GM12875 (cell line): ENCODE measurements around the gene EPN3.

Experiments
- H3K4me3 ChIP-seq: one replicate; pipeline ENCODE4 v1.5.1; 2011; ENCODE audit warnings: low read depth, low read length, control low read depth
- CTCF ChIP-seq: IDR thresholded peaks from 2 replicates; pipeline ENCODE4 v1.5.1; 2011; ENCODE audit warnings: low read depth, mild to moderate bottlenecking, control low read depth, inconsistent platforms, low read length, moderate library complexity, borderline replicate concordance; ENCODE audit not compliant: insufficient read depth

EPN3 gene

GRCh38 chr17:50576864-50577263 is 44.3 kb downstream of the EPN3 start:
- no peak for TF ChIP-seq CTCF
- H3K4me3 ChIP-seq, result no peak overlapping the region

GRCh38 chr17:50577451-50577954 is 45.0 kb downstream of the EPN3 start:
- H3K4me3 ChIP-seq, result no peak overlapping the region
- TF ChIP-seq CTCF, result no peak

- H3K4me3 ChIP-seq, result no peak overlapping the region
- TF ChIP-seq CTCF, result no peak
Measured at GRCh38 chr17:50578173-50578572, 45.6 kb downstream of the EPN3 start.

- no peak for TF ChIP-seq CTCF
- no peak overlapping the region for H3K4me3 ChIP-seq
Measured at GRCh38 chr17:50579399-50579798, 46.9 kb downstream of the EPN3 start.

GRCh38 chr17:50580646-50581045 is 48.1 kb downstream of the EPN3 start:
- TF ChIP-seq CTCF, result no peak
- no peak overlapping the region for H3K4me3 ChIP-seq

- no peak overlapping the region for H3K4me3 ChIP-seq
- TF ChIP-seq CTCF, result no peak
Measured at GRCh38 chr17:50581316-50581715, 48.8 kb downstream of the EPN3 start.

- TF ChIP-seq CTCF, result no peak
- no peak overlapping the region for H3K4me3 ChIP-seq
Measured at GRCh38 chr17:50582741-50583140, 50.2 kb downstream of the EPN3 start.
